Stimulated activated naive CD4-positive, alpha-beta T cell (primary cell): ENCODE data around the gene GALNT2.

Source experiments
- DNase-seq, 6 experiments: peaks; one replicate each; lab custom pipeline; 2025; lab: John Stamatoyannopoulos, UW

GALNT2 gene

GRCh38 chr1:230112782-230113181 is 45.7 kb downstream of the GALNT2 start:
- DNase-seq: no peak

- no peak for DNase-seq
Measured at GRCh38 chr1:230113235-230113592, 46.2 kb downstream of the GALNT2 start.

- no peak for DNase-seq
Measured at GRCh38 chr1:230113593-230114236, 46.7 kb downstream of the GALNT2 start.

- no peak for DNase-seq
Measured at GRCh38 chr1:230114237-230114651, 47.2 kb downstream of the GALNT2 start.

GRCh38 chr1:230117694-230118093 is 50.7 kb downstream of the GALNT2 start:
- DNase-seq: no peak

GRCh38 chr1:230119340-230119739 is 52.3 kb downstream of the GALNT2 start:
- DNase-seq: no peak

- DNase-seq: no peak
Measured at GRCh38 chr1:230120289-230120920, 53.4 kb downstream of the GALNT2 start.

GRCh38 chr1:230120921-230121381 is 53.9 kb downstream of the GALNT2 start:
- DNase-seq: no peak

GRCh38 chr1:230121950-230122349 is 54.9 kb downstream of the GALNT2 start:
- DNase-seq: no peak

- DNase-seq: no peak
Measured at GRCh38 chr1:230122366-230123279, 55.6 kb downstream of the GALNT2 start.

- no peak for DNase-seq
Measured at GRCh38 chr1:230123280-230124185, 56.5 kb downstream of the GALNT2 start.

- no peak for DNase-seq
Measured at GRCh38 chr1:230124186-230125128, 57.4 kb downstream of the GALNT2 start.

- no peak for DNase-seq
Measured at GRCh38 chr1:230125141-230125540, 58.1 kb downstream of the GALNT2 start.

GRCh38 chr1:230125640-230126528 is 58.8 kb downstream of the GALNT2 start:
- no peak for DNase-seq

GRCh38 chr1:230126529-230127104 is 59.6 kb downstream of the GALNT2 start:
- no peak for DNase-seq

- peak in 2 of 6 experiments; percentile 7 to 15 for DNase-seq
Measured at GRCh38 chr1:230127105-230128054, 60.3 kb downstream of the GALNT2 start.

GRCh38 chr1:230128569-230129285 is 61.7 kb downstream of the GALNT2 start:
- no peak for DNase-seq
